ENCODE measurements around the gene ZDHHC5. TPM values are rescaled to one million over a fixed set of nuclear protein-coding genes. Genes with fewer than 3 reads are reported as not detected.

The ZDHHC5 gene
- total RNA-seq, 1 experiment from 2014 or later = 80.6 TPM

DNA sequence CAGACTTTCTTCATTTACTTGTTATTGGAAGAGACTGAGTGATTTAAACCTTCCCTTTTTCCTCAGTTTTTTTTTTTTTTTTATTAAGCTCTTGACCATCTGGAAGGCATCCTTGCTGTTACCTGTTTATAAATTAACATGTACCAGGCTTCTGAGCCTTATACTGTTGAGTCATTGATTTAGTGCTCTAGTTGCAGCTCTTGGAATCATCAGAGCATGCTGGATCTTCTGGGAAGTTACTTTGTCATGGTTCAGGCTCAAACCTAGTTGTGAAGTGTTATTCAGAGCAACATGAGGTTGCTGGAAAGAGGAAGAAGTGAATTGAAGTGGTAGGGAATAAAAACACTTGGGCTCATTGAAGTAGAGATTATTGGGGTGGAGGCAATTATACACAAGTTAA is 6.3 kb downstream of the ZDHHC5 start:
- in situ Hi-C loops (cut with HindIII; ENCODE audit: low pct_unique_long_range_greater_than_20kb, low sequenced_read_pairs) (no loop called here), intact Hi-C loops (cut with micrococcal nuclease; ENCODE audit: unreplicated experiment) (no loop called here)
- ATAC-seq (no peak), DNase-seq (ENCODE audit: low read depth, low spot score) (no peak)
- no peaks in the 10 kb centered on the region for H3K27me3 ChIP-seq (ENCODE audit: control insufficient read depth, insufficient read depth, low read length)
- no peak overlapping the region for H3K4me3 ChIP-seq (ENCODE audit: low read depth in 2 of 2, low read length in 2 of 2)
- H3K9me3 ChIP-seq (ENCODE audit: control insufficient read depth, insufficient read depth, low read depth, low read length) = no peaks in the 10 kb centered on the region
- POLR2A ChIA-PET = interaction anchor here (0.6 kb wide), 1 partner anchor 857 kb away, joined by 8 read pairs; no protein-coding TSS in a partner anchor
- TF ChIP-seq, protein P1, sequence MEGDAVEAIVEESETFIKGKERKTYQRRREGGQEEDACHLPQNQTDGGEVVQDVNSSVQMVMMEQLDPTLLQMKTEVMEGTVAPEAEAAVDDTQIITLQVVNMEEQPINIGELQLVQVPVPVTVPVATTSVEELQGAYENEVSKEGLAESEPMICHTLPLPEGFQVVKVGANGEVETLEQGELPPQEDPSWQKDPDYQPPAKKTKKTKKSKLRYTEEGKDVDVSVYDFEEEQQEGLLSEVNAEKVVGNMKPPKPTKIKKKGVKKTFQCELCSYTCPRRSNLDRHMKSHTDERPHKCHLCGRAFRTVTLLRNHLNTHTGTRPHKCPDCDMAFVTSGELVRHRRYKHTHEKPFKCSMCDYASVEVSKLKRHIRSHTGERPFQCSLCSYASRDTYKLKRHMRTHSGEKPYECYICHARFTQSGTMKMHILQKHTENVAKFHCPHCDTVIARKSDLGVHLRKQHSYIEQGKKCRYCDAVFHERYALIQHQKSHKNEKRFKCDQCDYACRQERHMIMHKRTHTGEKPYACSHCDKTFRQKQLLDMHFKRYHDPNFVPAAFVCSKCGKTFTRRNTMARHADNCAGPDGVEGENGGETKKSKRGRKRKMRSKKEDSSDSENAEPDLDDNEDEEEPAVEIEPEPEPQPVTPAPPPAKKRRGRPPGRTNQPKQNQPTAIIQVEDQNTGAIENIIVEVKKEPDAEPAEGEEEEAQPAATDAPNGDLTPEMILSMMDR (IDR thresholded peaks at IDR 0.05) = no peak
- H3K4me1 ChIP-seq (ENCODE audit: control insufficient read depth, insufficient read depth, low read length) = peaks cover 6% of the 10 kb centered on the region; the same call in 1 of the 2 replicates
- H3K36me3 ChIP-seq (ENCODE audit: control insufficient read depth, insufficient read depth, low read length) = peaks cover 30% of the 10 kb centered on the region
- CTCF ChIA-PET = no interaction called here
- BruUV-seq (replicated peaks) = no TSS peak
- no peak overlapping the region for H3K27ac ChIP-seq (ENCODE audit: low read length)

DNA sequence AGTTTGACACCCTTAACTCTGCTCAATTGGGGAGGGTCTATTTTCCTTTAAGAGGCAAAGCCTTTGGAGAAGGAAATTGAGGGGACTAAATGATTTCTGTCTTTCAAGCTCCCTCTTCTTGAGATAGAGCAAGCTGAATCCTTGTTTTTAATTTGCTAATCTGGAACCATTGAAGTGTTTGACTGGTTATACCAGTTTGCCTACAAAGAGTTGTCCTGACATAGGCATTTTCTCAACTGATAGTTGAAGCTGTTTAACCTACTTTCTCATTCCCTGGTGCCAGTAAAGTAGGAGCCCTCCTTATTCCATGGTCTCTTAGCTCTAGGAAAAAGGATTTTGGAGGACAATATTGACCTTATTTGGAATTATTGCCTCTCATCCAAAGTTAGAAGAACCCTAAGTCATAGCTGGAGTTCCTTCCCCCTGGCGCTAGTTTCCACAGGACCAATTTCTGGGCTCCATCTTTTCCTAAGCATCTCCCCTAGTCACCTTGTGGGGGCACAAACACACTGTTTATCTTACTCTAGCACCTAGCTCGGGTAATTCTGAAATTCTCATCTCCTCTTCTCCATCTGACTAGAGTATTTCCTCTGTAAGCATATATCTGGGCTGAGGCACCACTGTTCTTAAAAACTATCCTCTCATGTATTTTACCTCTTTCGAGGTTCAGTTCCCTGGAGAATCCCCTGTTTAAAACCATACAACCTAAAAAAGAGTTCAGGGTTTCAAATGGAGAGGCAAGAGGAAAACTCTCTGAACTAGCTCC is 7.4 kb downstream of the ZDHHC5 start:
- no TSS peak for BruUV-seq (replicated peaks)
- H3K9me3 ChIP-seq (ENCODE audit: control insufficient read depth, insufficient read depth, low read depth, low read length) = no peaks in the 10 kb centered on the region
- H3K4me1 ChIP-seq (ENCODE audit: control insufficient read depth, insufficient read depth, low read length) = no peaks in the 10 kb centered on the region
- intact Hi-C loops (cut with micrococcal nuclease; ENCODE audit: unreplicated experiment) (no loop called here), in situ Hi-C loops (cut with HindIII; ENCODE audit: low pct_unique_long_range_greater_than_20kb, low sequenced_read_pairs) (no loop called here)
- TF ChIP-seq TCF7L2 (IDR thresholded peaks at IDR 0.05; ENCODE audit: low read depth, low read length) (no peak), SIN3A (IDR thresholded peaks at IDR 0.05; ENCODE audit: borderline replicate concordance, insufficient read depth, low read depth, low read length) (no peak), POLR2AphosphoS5 (IDR thresholded peaks at IDR 0.05; ENCODE audit: low read depth, low read length) (no peak)
- TF ChIP-seq, protein P1 (IDR thresholded peaks at IDR 0.05) = no peak
- no peaks in the 10 kb centered on the region for H3K27me3 ChIP-seq (ENCODE audit: control insufficient read depth, insufficient read depth, low read length)
- no peak overlapping the region for H3K27ac ChIP-seq (ENCODE audit: low read length)
- no peak overlapping the region for H3K4me3 ChIP-seq (ENCODE audit: low read depth in 2 of 2, low read length in 2 of 2)
- POLR2A ChIA-PET = interaction anchor here (0.7 kb wide), 1 partner anchor 31 kb away, joined by 3 read pairs; no protein-coding TSS in a partner anchor
- DNase-seq (ENCODE audit: low read depth, low spot score) (no peak), ATAC-seq (no peak)
- peaks cover 30% of the 10 kb centered on the region for H3K36me3 ChIP-seq (ENCODE audit: control insufficient read depth, insufficient read depth, low read length)
- CTCF ChIA-PET = no interaction called here

DNA sequence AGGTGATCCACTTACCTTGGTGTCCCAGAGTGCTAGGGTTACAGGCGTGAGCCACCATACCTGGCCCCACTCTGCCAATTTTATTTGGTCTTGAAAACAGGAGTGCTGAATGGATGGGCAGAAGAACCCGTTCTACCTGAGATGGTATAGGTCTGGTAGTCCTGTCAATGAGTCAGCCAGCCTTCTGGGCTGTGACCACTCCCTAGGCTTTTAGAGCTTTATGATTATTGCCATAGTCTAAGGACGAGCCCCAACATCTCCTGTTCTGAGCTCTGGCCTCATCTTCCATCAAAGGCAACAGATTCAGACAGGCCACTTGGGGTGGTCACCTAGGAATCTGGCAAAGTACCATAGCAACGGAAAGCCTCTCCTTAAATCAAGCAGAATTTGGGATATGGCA is 11.5 kb downstream of the ZDHHC5 start:
- no peak for DNase-seq (ENCODE audit: low read depth, low spot score)
- Histone ChIP-seq H3K4me3 (ENCODE audit: low read depth in 2 of 2, low read length in 2 of 2) (no peak overlapping the region), H3K27ac (ENCODE audit: low read length) (no peak overlapping the region), H3K36me3 (ENCODE audit: control insufficient read depth, insufficient read depth, low read length) (peaks cover 19% of the 10 kb centered on the region; the same call in 1 of the 2 replicates), H3K27me3 (ENCODE audit: control insufficient read depth, insufficient read depth, low read length) (no peaks in the 10 kb centered on the region), H3K9me3 (ENCODE audit: control insufficient read depth, insufficient read depth, low read depth, low read length) (no peaks in the 10 kb centered on the region), H3K4me1 (ENCODE audit: control insufficient read depth, insufficient read depth, low read length) (no peaks in the 10 kb centered on the region)
- CTCF ChIA-PET = no interaction called here
- in situ Hi-C loops (cut with HindIII; ENCODE audit: low pct_unique_long_range_greater_than_20kb, low sequenced_read_pairs) = no loop called here
- intact Hi-C loops (cut with micrococcal nuclease; ENCODE audit: unreplicated experiment) = no loop called here
- no TSS peak for BruUV-seq (replicated peaks)
- no peak for ATAC-seq
- POLR2A ChIA-PET = no interaction called here
- TF ChIP-seq, protein P2, sequence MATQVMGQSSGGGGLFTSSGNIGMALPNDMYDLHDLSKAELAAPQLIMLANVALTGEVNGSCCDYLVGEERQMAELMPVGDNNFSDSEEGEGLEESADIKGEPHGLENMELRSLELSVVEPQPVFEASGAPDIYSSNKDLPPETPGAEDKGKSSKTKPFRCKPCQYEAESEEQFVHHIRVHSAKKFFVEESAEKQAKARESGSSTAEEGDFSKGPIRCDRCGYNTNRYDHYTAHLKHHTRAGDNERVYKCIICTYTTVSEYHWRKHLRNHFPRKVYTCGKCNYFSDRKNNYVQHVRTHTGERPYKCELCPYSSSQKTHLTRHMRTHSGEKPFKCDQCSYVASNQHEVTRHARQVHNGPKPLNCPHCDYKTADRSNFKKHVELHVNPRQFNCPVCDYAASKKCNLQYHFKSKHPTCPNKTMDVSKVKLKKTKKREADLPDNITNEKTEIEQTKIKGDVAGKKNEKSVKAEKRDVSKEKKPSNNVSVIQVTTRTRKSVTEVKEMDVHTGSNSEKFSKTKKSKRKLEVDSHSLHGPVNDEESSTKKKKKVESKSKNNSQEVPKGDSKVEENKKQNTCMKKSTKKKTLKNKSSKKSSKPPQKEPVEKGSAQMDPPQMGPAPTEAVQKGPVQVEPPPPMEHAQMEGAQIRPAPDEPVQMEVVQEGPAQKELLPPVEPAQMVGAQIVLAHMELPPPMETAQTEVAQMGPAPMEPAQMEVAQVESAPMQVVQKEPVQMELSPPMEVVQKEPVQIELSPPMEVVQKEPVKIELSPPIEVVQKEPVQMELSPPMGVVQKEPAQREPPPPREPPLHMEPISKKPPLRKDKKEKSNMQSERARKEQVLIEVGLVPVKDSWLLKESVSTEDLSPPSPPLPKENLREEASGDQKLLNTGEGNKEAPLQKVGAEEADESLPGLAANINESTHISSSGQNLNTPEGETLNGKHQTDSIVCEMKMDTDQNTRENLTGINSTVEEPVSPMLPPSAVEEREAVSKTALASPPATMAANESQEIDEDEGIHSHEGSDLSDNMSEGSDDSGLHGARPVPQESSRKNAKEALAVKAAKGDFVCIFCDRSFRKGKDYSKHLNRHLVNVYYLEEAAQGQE (IDR thresholded peaks at IDR 0.05; ENCODE audit: insufficient read depth in 1 of 2, low read depth in 2 of 2, low read length in 1 of 2) = no peak
- TF ChIP-seq, protein P1 (IDR thresholded peaks at IDR 0.05) = no peak
- TF ChIP-seq TCF7L2 (IDR thresholded peaks at IDR 0.05; ENCODE audit: low read depth, low read length) (no peak), POLR2AphosphoS5 (IDR thresholded peaks at IDR 0.05; ENCODE audit: low read depth, low read length) (no peak), SIN3A (IDR thresholded peaks at IDR 0.05; ENCODE audit: borderline replicate concordance, insufficient read depth, low read depth, low read length) (no peak)
